NCI-H510A (cell line): ENCODE results near the gene LRRC39.

ENCODE experiments used
- DNase-seq: peaks from one replicate; lab custom pipeline; 2025; lab: John Stamatoyannopoulos, UW

The LRRC39 gene

DNA sequence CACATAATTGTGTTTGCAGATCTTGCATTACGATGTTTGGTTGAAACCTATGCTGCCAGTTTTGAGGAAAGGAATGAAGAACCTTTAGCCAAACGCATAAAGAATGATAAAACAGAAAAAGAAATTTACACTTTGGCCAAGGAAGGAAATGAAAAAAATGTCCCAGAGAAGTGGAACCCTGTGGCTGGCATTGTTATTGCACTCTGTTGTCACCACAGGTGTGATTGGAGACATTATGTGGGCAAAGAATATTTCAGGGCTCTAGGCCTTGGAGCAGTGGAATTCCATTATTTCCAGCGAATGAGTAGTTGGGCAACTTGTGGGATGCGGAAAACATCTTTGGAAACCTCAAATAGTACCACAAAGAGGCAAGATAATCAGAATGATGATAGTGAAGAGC, 30.2 kb downstream of the LRRC39 start:
- DNase-seq = no peak

DNA sequence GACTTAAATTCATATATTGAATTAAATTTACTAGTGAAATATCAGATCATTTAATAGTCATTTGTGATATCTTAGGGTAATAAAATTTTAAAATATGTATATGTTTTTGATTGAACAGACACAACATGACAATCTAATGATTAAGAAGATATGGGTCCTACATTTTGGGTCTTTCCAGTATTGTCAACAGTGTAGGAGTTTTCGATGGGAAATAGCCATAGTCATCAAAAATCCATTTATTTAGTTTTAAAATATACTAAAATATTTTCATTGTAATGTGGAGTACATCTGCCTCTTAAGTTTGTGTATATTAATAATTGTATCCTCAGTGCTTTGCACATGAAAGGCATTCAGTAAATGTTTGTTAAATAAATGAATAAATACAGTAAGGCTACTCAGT, 31.1 kb downstream of the LRRC39 start:
- DNase-seq = no peak

DNA sequence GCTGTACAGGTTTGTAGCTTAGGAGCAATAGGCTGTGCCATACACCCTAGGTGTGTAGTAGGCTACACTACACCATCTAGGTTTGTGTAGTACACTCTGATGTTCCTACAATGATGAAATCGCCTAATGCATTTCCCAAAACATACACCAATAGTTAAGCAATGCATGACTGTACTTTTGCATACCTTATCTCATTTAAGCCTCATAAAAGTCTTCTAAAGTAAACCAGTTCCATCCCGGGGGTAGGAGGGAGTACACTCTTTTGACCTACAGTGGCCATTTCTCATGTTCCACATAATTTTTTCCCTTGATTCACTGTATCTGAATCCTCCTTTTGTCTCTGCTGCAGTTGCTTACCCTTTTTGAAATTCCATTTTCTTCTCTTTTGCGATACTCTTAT, 32.9 kb downstream of the LRRC39 start:
- no peak for DNase-seq

DNA sequence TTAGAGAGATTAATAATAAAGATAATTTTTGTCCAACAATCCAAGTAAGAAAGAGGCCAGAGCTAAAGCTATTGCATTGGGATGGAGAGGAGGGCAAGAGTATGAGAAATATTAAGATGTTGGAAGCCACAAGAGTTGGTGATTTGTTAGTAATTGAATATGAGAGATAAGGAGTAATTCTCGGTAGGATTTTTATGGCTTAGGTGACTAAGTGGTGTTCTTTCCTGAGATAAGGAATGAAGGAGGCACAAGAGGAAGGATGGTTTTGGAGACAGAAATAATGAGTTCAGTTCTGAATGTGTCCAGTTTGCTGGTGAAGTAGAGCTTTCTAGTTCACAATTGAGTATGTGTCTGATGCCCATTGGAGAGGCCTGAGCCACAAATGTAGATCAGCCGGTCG, 35.7 kb downstream of the LRRC39 start:
- DNase-seq = no peak

DNA sequence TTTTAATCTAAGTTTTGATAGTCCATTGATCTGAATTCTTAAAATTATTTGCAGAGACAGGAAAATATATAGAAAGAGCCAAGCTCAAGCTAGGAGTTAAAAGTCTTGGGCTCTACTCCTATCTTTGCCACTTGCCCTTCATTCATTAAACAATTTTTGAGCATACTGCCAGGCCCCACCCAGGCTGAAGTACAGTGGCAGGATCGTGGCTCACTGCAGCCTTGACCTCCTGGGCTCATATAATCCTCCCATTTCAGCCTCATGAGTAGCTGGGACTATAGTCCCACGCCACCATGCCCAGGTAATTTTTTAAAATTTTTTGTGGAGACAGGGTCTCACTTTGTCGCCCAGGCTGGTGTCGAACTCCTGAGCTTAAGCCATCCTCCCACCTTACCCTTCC, 36.9 kb downstream of the LRRC39 start:
- no peak for DNase-seq

DNA sequence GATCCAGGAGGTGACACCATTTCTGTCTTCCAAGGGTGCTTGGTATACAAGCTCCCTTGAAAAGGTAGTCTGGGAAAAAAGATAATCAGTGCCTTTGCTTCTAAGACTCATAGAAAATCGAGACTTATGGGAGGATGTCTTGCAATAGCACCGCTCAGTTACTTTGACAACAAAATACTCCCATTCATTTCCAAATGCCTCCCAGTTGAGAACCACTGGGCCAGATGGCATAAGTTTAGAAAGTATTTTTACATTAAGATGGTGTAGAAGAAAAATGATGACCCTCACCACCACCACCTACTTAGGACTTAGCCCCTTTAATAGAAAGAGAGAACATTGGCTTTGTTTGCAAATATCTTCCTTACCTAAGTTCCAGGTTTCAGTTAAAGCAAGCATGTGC, 40.5 kb downstream of the LRRC39 start:
- DNase-seq = no peak

DNA sequence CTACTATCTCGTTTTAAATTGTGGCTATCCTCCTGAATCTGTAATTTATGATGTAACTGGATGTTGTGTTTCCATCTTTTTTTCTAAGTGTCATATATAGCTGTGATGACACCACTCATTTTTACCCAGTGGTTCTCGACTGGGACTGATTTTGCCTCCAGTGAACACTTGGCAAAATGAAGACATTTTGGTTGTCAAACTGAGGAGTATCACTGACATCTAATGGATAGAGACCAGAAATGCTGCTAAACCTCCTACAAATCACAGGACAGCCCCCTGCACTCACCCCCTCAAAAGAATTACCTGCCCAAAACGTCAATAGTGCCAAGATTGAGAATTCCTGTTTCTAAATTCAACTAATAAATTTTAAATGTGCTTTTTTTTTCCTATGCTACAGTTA, 43.2 kb downstream of the LRRC39 start:
- DNase-seq = no peak

DNA sequence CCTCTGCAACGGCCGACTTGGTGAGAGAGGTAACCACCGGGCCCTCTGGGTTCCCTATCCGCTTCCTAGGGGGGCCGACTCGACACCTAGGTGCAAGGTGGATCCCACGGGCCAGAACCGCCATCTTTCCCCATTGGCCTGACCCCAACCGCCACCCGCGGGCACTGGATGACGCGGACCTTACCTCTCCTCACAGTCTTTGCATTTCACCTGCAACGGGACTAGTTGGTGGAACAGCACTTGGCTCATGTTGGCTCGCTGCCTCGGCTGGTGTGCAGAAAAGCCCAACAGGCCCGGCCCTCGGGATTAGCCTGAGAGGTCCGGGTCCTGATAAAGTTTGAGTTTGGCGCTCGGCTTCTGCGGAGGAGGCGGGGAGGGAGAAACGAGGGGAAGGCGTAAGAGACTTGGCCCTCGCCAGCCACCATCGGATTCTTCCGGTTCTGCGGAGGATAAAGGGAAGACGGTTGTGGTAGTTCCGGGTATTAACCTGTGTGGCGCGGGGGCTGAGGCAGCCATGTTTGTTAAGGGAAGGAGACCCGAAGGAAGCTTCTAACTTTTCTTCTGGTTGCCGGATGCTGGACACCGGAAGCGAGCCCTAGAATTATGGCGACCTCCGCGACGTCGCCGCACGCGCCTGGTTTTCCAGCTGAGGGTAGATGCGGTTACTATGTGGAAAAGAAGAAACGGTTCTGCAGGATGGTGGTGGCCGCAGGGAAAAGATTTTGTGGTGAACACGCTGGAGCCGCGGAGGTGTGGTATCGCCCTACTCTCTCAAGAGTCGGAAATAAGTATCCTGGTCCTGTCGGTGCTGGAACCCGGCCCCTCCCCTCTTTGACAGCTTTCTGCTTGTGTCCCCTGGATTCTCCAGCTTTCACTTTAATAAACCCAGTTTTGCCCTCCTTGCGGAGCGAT, 45.2 kb downstream of the LRRC39 start, which contains the start of the genes SASS6 and TRMT13:
TSS of gene SASS6 (minus strand) at position 365 of the 912 bp plus-strand sequence. CDS start at position 249, 116 bp downstream.
TSS of gene TRMT13 (plus strand) at position 598 of the 912 bp plus-strand sequence. CDS start at position 604, 6 bp downstream.
- peak; percentile 93 for DNase-seq

DNA sequence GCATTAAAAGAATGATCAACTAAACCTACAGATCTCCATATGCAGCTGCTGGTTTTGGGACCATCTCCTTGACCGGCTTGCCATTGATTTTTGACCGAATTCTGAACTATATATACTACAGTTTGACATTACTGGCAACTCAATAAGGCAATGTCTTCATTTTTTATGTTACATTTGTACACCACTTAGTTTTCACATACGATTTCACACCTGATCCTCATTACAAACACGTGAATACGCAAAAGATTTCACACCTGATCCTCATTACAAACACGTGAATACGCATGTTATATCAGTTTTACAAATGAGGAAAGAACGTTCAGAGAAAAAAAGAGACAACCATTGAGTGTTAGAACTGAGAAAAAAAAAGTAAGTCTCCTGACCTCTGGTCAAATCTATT, 46.4 kb downstream of the LRRC39 start:
- no peak for DNase-seq

DNA sequence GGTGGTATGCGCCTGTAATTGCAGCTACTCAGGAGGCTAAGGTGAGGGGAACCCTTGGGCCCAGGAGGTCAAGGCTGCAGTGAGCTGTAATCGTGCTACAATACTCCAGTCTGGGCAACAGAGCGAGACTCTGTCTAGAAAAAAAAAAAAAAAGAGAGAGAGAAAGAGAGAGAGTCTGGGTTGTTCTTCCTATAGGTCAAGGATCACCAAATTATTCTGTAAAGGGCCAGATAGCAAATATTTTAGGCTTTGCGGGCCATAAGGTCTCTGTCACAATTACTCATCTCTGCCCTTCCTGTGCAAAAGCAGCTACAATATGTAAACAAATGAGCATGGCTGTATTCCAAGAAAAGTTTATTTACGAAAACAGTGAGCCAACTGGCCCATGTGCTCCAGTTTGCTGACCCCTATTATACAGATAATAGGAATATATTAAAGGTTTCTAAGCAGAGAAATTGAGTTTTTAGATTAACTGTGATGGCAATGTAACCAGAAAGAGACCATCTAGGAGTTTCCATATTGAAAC, 47.4 kb downstream of the LRRC39 start:
- no peak for DNase-seq

DNA sequence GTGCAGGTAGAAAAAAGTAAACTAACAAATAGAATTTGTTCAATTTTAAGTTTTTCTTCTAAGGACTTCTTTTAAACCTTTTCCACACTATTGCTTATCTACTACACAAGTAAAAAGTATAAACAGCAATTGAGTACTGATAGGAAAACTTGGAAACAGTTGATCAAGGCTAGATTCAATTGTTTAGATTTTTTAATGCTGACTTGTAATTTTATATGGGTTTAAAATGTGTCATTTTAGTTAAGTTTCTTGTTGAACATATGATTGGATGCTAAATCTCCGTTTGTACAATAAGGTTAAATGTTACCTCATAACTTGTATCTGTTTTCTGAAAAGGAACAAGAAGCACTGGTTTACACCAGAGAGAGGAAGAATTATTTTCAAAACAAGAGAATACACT, 50.8 kb downstream of the LRRC39 start:
- DNase-seq = no peak

DNA sequence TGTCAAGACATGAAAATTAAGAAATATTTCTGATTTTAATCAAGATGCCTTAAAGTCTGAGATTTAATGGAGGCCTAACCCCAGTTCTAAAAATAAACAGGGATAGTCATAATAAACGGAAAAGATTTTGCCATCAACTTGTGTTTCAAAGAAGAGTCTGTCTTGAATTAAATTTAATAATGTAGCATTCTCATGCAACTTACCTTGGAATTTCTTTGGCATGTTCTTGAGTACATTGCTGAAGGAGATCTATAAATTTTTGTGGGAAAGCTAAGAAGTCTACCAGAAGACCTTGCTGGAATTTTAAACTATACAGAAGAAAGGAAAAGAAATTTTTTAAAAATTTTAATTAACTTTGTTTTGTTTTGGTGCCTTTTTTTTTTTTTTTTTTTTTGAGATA, 55.9 kb downstream of the LRRC39 start:
- no peak for DNase-seq

DNA sequence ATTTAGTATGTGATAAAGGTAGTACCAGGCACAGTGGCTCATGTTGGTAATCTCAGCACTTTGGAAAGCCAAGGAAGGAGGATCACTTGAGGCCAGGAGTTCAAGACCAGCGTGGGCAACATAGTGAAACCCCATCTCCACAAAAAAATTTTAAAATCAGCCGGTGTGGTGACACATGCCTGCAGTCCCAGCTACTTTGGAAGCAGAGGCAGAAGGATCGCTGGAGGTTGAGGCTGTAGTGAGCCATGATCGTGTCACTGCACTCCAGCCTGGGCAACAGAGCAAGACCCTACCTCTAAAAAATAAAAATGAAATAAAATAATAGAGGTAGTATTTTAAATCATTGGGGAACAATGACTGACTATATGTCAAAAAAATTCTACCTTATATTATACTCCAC, 62.5 kb downstream of the LRRC39 start:
- no peak for DNase-seq

DNA sequence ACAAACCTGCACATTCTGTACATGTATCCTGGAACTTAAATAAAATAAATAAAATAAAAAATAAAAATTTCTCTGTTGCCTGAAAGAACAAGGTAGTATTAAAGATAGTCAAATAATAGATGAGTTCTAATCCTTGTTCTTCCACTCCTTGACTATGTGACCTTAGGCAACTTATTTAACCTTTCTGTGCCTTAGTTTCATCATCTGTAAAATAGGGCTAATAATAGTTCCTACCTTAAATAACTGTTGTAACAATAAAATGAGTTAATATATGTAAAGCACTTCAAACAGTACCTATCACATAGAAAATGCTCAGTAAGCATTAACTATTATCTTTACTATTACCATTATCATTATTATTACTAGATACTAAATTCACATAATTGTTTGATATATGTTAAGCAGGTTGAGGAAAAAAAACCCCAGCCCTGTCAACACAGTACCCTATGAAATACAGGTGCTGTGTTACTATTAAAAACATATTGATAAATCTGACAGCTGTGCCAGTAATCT, 68.4 kb downstream of the LRRC39 start:
- no peak for DNase-seq

DNA sequence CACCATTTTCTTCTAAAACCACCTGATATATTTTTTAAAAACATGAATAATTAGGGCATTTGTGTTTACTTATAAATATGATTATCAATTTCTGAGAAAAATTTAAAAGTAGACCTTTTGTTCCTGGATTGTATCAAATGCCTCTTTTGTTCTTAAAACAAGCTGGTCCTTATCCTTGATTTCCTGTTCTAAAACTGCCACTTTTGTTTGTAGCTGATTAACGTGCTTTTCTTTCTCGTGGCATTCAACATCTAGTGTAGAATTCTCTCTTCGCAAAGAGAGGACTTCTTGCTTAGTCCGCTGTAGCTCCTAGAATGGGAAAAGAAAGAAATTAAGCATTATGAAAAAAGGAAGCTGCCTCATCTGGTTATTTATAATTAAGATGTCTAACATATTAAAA, 70.4 kb downstream of the LRRC39 start:
- no peak for DNase-seq

DNA sequence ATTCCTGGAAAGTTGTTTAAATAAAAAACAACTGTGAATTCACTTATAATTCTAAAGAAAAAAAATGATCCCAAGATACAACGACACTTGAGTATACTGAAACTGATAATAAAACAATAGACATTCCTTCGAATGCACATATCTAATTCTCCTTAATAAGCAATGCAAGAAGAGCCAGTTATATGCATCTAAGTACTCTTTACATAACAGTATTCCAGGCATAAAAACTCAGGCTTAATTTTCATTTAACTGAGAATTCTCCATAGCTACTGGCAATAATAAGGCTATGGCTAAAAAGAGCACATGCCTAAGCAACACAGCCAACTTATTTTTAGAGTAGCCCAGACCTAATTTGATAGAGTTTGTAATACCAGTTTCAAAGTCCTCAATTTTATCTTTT, 76.5 kb downstream of the LRRC39 start:
- no peak for DNase-seq

DNA sequence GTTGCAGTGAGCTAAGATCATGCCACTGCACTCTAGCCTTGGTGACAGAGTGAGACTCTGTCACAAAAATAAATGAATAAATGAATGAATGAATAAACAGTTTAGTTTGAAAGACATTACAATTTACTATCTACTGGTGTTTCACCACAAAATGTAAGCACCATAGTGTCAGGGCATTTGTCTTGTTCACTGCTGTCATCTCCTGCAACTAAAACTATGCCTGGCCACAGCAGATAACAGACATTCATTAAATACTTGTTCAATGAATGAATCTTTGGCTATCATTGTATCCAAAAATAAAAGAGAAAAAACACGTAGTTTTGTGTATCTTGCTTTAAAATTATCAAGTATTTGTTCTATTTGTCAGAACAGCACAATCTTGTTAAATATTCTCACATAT, 77.9 kb downstream of the LRRC39 start:
- DNase-seq = no peak
